ENCODE results near the gene LRP4.

The LRP4 gene

DNA sequence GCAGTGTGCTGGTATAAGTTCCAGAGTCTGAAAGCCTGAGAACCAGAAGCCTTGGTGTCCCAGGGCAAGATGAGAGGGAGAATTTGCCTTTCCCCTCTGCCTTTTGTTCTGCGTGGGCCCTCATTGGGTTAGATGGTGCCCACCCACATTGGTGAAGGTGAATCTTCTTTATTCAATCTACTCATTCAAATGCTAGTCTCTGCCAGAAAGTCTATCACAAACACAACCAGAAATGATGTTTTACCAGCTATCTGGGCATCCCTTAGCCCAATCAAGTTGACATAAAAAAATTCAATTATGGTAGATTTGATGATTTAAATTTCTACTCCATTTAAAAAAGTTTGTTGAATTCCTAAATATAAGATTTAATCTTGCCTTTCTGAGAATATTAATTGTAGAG lies 40.4 kb upstream of the LRP4 start:
- TF ChIP-seq, protein P1, sequence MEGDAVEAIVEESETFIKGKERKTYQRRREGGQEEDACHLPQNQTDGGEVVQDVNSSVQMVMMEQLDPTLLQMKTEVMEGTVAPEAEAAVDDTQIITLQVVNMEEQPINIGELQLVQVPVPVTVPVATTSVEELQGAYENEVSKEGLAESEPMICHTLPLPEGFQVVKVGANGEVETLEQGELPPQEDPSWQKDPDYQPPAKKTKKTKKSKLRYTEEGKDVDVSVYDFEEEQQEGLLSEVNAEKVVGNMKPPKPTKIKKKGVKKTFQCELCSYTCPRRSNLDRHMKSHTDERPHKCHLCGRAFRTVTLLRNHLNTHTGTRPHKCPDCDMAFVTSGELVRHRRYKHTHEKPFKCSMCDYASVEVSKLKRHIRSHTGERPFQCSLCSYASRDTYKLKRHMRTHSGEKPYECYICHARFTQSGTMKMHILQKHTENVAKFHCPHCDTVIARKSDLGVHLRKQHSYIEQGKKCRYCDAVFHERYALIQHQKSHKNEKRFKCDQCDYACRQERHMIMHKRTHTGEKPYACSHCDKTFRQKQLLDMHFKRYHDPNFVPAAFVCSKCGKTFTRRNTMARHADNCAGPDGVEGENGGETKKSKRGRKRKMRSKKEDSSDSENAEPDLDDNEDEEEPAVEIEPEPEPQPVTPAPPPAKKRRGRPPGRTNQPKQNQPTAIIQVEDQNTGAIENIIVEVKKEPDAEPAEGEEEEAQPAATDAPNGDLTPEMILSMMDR (IDR thresholded peaks at IDR 0.05; ENCODE audit: control insufficient read depth, insufficient read depth, low read depth, low read length, missing control alignments), result no peak

DNA sequence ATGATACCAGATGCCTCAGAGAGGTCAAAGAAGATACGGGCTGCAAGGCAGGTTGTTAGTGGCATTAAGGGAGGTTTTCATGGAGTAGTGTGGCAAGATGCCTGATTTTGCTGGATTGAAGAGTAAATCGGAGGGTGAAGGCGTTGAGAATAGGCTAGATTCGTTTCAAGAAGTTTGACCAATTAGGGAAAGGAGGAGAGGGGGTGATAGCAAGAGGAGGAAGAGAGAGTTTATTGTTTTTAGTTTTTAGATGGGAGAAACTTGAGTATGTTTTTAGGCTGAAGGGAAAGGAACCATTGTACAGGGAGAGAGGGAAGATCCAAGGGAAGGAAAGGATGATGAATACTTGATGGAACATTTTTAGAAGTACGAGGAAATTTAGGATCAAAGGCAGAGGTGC lies 34.7 kb upstream of the LRP4 start:
- no peak for DNase-seq (ENCODE audit: low read depth)

More for the DNA sequence above, 40.4 kb upstream of the LRP4 start:
- H3K4me3 ChIP-seq (ENCODE audit: control insufficient read depth, low read depth, low read length), result no peak overlapping the region
- DNase-seq (ENCODE audit: low read depth), result no peak

DNA sequence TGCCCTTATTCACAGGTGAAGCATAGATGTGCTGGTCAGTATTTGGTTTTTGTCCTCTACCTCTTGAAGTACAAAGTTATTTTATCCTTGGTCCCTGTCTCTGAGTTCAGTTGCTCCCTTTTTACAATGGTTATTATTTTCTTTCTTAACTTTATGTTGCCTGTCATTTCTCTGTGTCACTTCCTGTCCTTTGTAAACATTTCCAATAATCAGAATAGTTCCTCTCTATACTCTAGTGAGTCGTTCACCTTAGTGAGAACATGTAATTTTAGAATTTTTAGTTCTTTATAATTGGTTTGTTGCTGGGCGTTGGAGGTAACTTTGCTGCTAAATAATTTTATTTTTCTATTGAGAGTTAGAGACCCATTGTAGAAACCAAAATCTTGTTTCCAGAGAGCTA lies 34.2 kb upstream of the LRP4 start:
- TF ChIP-seq, protein P1 (IDR thresholded peaks at IDR 0.05; ENCODE audit: control insufficient read depth, insufficient read depth, low read depth, low read length, missing control alignments), result no peak
- DNase-seq (ENCODE audit: low read depth), result no peak
- no peak overlapping the region for H3K4me3 ChIP-seq (ENCODE audit: control insufficient read depth, low read depth, low read length)

More for the DNA sequence above, 34.7 kb upstream of the LRP4 start:
- TF ChIP-seq, protein P1 (IDR thresholded peaks at IDR 0.05; ENCODE audit: control insufficient read depth, insufficient read depth, low read depth, low read length, missing control alignments), result no peak
- no peak overlapping the region for H3K4me3 ChIP-seq (ENCODE audit: control insufficient read depth, low read depth, low read length)

DNA sequence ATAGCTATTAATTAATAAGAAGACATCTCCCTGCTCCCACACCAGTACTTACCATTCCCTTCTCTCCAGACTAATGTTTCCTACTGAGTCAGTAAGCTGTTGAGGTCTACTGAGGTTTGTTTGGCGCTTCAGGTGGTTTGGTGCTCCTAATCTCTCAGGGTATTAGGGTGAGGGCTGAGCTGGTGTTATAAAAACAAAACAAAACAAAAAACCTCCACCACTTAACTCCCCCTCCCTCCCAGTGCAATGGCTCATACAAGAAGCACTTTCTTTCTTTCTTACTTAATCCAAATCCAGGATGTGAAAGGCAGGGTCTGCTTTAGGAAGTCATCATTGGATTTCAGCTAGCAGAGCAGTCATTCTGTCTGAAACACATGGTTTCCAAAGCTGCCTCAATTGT lies 33.5 kb upstream of the LRP4 start:
- TF ChIP-seq, protein P1 (IDR thresholded peaks at IDR 0.05; ENCODE audit: control insufficient read depth, insufficient read depth, low read depth, low read length, missing control alignments), result no peak

DNA sequence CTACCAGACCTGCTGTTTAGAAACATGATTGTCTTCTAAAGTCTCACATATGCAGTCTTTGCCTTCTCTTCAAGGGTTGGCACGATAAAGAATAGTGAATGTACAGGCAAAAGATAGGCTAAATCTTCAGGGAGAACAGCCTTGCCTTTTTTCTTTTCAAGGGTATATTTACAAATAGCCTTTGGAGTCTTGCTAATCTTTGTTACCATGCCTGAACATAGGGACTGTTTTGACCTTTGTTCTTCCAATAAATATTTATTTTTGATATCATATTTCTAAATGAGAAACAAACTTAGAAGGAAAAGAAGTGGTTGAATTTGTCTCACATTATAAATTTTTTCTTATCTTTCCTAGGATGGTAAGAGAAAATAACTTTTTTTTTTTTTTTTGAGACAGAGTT lies 30.9 kb upstream of the LRP4 start:
- TF ChIP-seq, protein P1 (IDR thresholded peaks at IDR 0.05; ENCODE audit: control insufficient read depth, insufficient read depth, low read depth, low read length, missing control alignments), result no peak
- no peak for DNase-seq (ENCODE audit: low read depth)
- H3K4me3 ChIP-seq (ENCODE audit: control insufficient read depth, low read depth, low read length), result no peak overlapping the region

More for the DNA sequence above, 33.5 kb upstream of the LRP4 start:
- no peak for DNase-seq (ENCODE audit: low read depth)
- H3K4me3 ChIP-seq (ENCODE audit: control insufficient read depth, low read depth, low read length), result no peak overlapping the region

DNA sequence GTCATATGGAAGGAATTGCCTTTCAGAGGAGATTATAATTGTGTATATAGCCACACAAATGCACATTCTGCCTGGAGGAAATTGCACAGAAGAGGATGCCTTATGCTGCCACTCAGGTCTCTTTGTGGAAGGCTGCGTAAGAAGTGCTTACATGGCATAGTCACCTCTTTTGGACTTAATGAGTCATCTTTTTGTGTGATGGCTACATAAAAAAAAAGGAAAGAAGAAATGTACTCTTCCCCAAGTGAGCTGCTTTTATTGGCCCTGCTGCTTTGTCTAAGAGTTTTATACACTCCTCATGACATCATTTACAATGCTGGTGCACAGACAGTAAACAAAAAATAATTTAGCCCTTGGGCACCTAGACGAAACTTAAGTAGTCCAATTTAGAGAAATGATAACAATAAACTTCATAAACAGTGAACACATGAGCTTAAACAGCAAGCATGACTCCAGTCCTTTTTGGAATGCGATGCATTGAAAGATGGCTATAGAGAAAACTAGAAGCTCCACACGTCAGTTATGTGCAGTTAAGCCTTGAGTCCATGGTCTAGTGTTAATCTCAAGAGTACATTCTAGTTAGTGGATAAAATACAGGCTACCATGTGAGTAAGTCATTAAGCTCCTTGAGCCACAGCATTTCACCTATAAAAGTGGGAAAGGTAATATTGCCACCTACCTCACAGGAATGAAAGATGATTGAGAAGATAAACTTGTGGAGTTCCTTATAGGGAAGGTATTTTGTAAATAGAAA lies 30.2 kb upstream of the LRP4 start:
- TF ChIP-seq, protein P1 (IDR thresholded peaks at IDR 0.05; ENCODE audit: control insufficient read depth, insufficient read depth, low read depth, low read length, missing control alignments), result no peak
- DNase-seq (ENCODE audit: low read depth), result peak; percentile 69
- no peak overlapping the region for H3K4me3 ChIP-seq (ENCODE audit: control insufficient read depth, low read depth, low read length)
